AG20443 (cell line): Measurements from ENCODE around the gene ZMYM4.
"Not testable (repeated sequence)": the region's sequence is repeated elsewhere in the genome, so short reads cannot be mapped to it uniquely, and the experiment has no call there.

Source experiments
- DNase-seq: peaks from one replicate; pipeline ENCODE4 v3.0.0; 2012; ENCODE audit warnings: low spot score, mixed read lengths

ZMYM4 gene

GRCh38 chr1:35326246-35326866, 57.8 kb downstream of the ZMYM4 start:
- no peak for DNase-seq

- DNase-seq: not testable (repeated sequence)
These were observed 63.1 kb downstream of the ZMYM4 start for GRCh38 chr1:35331618-35332017.

- no peak for DNase-seq
These were observed 66.0 kb downstream of the ZMYM4 start for GRCh38 chr1:35334485-35334884.

GRCh38 chr1:35340519-35340918, 72.0 kb downstream of the ZMYM4 start:
- no peak for DNase-seq

- no peak for DNase-seq
These were observed 77.0 kb downstream of the ZMYM4 start for GRCh38 chr1:35345439-35345981.

GRCh38 chr1:35350872-35351271, 82.4 kb downstream of the ZMYM4 start:
- DNase-seq: no peak

- DNase-seq: no peak
These were observed 91.5 kb downstream of the ZMYM4 start for GRCh38 chr1:35359995-35360394.

GRCh38 chr1:35361638-35362037, 93.1 kb downstream of the ZMYM4 start:
- no peak for DNase-seq

- no peak for DNase-seq
These were observed 96.2 kb downstream of the ZMYM4 start for GRCh38 chr1:35364741-35365140.

GRCh38 chr1:35367914-35368313, 99.4 kb downstream of the ZMYM4 start:
- no peak for DNase-seq

GRCh38 chr1:35369922-35370671, 101.6 kb downstream of the ZMYM4 start:
- DNase-seq: peak; percentile 81

GRCh38 chr1:35371506-35371905, 103.0 kb downstream of the ZMYM4 start:
- no peak for DNase-seq

- DNase-seq: peak; percentile 15
These were observed 109.0 kb downstream of the ZMYM4 start for GRCh38 chr1:35377555-35377954.

- DNase-seq: no peak
These were observed 111.0 kb downstream of the ZMYM4 start for GRCh38 chr1:35379317-35380000.

GRCh38 chr1:35380111-35380510, 111.6 kb downstream of the ZMYM4 start:
- not testable (repeated sequence) for DNase-seq

- no peak for DNase-seq
These were observed 113.6 kb downstream of the ZMYM4 start for GRCh38 chr1:35382107-35382506.

- DNase-seq: no peak
These were observed 117.8 kb downstream of the ZMYM4 start for GRCh38 chr1:35386290-35386689.

- DNase-seq: no peak
These were observed 118.5 kb downstream of the ZMYM4 start for GRCh38 chr1:35386959-35387358.

GRCh38 chr1:35390600-35391494, 122.3 kb downstream of the ZMYM4 start:
- DNase-seq: no peak

- no peak for DNase-seq
These were observed 125.9 kb downstream of the ZMYM4 start for GRCh38 chr1:35394386-35394785.

GRCh38 chr1:35398739-35399138, 130.2 kb downstream of the ZMYM4 start:
- no peak for DNase-seq

GRCh38 chr1:35401049-35401448, 132.5 kb downstream of the ZMYM4 start:
- no peak for DNase-seq
